NT2/D1 (cell line): ENCODE results near the gene GON4L.
"Not testable (repeated sequence)": the region's sequence is repeated elsewhere in the genome, so short reads cannot be mapped to it uniquely, and the experiment has no call there.

Source experiments
- DNase-seq: peaks from one replicate; pipeline ENCODE4 v3.0.0-alpha.2; 2011; ENCODE audit warnings: low read depth, low spot score
- H3K27me3 ChIP-seq: 2 replicates; pipeline ENCODE4 v1.6.0; 2011; ENCODE audit warnings: mild to moderate bottlenecking; ENCODE audit not compliant: insufficient read length, insufficient read depth
- H3K36me3 ChIP-seq: 2 replicates; pipeline ENCODE4 v1.6.1; 2011; ENCODE audit warnings: mild to moderate bottlenecking, low read length, mixed read lengths; ENCODE audit not compliant: insufficient read depth, insufficient read length
- H3K4me1 ChIP-seq: 2 replicates; pipeline ENCODE4 v1.5.1; 2011; ENCODE audit not compliant: insufficient read depth, insufficient read length
- H3K4me3 ChIP-seq: 2 replicates; pipeline ENCODE4 v1.5.1; 2011; ENCODE audit warnings: low read depth; ENCODE audit not compliant: insufficient read length
- H3K9ac ChIP-seq: 2 replicates; pipeline ENCODE4 v1.6.0; 2011; ENCODE audit warnings: low read depth; ENCODE audit not compliant: insufficient read length
- H3K9me3 ChIP-seq: 2 replicates; pipeline ENCODE4 v1.5.1; 2011; ENCODE audit warnings: mild to moderate bottlenecking, low read length; ENCODE audit not compliant: insufficient read depth
- SUZ12 ChIP-seq: IDR thresholded peaks from 2 replicates; pipeline ENCODE4 v1.6.1; 2011; ENCODE audit not compliant: insufficient read length, insufficient read depth; ENCODE audit errors: extremely low read depth
- YY1 ChIP-seq: IDR thresholded peaks from 2 replicates; pipeline ENCODE4 v1.6.1; 2011; ENCODE audit not compliant: insufficient read length, insufficient read depth
- ZNF274 ChIP-seq: IDR thresholded peaks from 2 replicates; pipeline ENCODE4 v1.6.1; 2011; ENCODE audit warnings: mild to moderate bottlenecking, low read depth, low read length

The GON4L gene

DNA sequence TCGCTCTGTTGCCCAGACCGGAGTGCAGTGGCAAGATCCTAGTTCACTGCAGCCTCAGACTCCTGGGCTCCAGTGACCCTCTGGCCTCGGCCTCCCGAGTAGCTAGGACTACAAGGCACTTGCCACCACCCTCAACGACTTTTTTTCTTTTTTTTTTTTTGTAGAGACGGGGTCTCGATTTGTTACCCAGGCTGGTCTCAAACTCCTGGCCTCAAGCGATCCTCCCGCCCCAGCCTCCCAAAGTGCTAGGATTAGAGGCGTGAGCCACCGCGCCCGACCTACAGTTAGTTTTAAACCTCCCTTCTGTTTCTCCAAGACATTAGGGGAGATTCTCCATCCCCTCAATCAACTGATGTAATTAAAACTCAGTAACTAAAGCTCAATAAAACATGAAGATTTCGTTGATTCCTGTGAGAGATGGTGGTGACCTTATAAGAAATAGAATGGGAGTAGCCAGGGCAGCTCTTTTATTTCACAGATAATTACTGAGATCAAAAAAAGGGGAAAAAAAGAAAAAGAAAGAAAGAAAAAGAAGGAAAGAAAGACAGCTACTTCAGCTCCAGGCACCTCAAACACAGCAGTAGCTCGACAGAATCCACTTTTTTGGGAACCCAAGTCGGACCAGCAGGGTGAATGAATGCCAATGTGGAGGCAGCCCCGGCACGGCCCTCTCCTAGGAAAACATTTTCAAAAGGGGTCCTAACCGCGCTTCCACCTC is 598 bp downstream of the GON4L start:
- H3K4me3 ChIP-seq, result peak overlapping the region; percentile 93
- H3K9me3 ChIP-seq, result no peaks in the 10 kb centered on the region
- TF ChIP-seq SUZ12, result no peak
- no peak for TF ChIP-seq ZNF274
- no peak for TF ChIP-seq YY1
- peak overlapping the region; percentile 99 for H3K9ac ChIP-seq
- H3K4me1 ChIP-seq, result peaks cover 8% of the 10 kb centered on the region
- DNase-seq, result no peak
- peaks cover 39% of the 10 kb centered on the region for H3K36me3 ChIP-seq
- peaks cover 6% of the 10 kb centered on the region for H3K27me3 ChIP-seq

- H3K9ac ChIP-seq, result no peak overlapping the region
- H3K4me3 ChIP-seq, result no peak overlapping the region
- H3K27me3 ChIP-seq, result no peaks in the 10 kb centered on the region
- H3K9me3 ChIP-seq, result no peaks in the 10 kb centered on the region
- DNase-seq, result no peak
- H3K4me1 ChIP-seq, result no peaks in the 10 kb centered on the region
- peaks cover 76% of the 10 kb centered on the region for H3K36me3 ChIP-seq
- TF ChIP-seq YY1 (no peak), ZNF274 (no peak), SUZ12 (no peak)
Measured at GRCh38 chr1:155850345-155850744, 6.7 kb downstream of the GON4L start.

DNA sequence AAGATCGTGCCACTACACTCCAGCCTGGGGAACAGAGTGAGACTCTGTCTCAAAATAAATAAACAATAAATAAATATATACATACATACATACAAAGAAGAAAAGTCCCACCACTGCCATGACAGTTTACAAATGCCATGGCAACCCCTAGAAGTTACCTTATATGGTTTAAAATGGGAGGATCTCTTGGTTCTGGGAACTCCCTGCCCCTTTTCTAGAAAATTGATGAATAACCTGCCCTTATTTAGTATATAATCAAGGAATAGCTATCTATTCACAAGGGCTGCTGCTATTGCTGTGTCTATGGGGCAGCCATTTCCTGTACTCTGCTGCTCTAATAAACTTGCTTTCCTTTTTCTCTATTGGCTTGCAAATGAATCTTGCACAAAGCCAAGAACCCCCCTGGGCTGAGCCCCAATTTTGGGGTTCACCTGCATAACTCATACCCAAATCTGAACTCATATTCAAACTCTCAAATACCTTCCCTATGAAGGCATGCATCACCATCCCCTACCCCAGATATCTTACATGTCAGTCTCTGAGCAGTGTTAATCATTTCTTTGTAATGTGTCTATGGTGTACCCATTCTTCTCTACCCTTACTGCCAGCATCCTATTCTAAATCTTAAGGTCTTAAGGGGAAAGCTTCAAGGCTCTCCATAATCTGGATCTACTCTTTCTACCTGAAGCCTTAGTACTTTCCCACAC is 9.0 kb downstream of the GON4L start:
- no peak for TF ChIP-seq YY1
- TF ChIP-seq ZNF274, result no peak
- no peak for TF ChIP-seq SUZ12
- Histone ChIP-seq H3K4me1 (no peaks in the 10 kb centered on the region), H3K4me3 (no peak overlapping the region), H3K9ac (no peak overlapping the region), H3K27me3 (no peaks in the 10 kb centered on the region), H3K36me3 (peaks cover 75% of the 10 kb centered on the region), H3K9me3 (no peaks in the 10 kb centered on the region)
- no peak for DNase-seq

GRCh38 chr1:155844860-155845421 is 12.1 kb downstream of the GON4L start:
- TF ChIP-seq ZNF274 (no peak), YY1 (no peak), SUZ12 (no peak)
- no peaks in the 10 kb centered on the region for H3K27me3 ChIP-seq
- no peak overlapping the region for H3K9ac ChIP-seq
- DNase-seq, result no peak
- no peaks in the 10 kb centered on the region for H3K4me1 ChIP-seq
- H3K36me3 ChIP-seq, result peaks cover 59% of the 10 kb centered on the region
- H3K4me3 ChIP-seq, result no peak overlapping the region
- H3K9me3 ChIP-seq, result no peaks in the 10 kb centered on the region

- Histone ChIP-seq H3K36me3 (peaks cover 49% of the 10 kb centered on the region), H3K4me1 (no peaks in the 10 kb centered on the region), H3K27me3 (no peaks in the 10 kb centered on the region)
Measured at GRCh38 chr1:155840386-155840785, 16.6 kb downstream of the GON4L start.

DNA sequence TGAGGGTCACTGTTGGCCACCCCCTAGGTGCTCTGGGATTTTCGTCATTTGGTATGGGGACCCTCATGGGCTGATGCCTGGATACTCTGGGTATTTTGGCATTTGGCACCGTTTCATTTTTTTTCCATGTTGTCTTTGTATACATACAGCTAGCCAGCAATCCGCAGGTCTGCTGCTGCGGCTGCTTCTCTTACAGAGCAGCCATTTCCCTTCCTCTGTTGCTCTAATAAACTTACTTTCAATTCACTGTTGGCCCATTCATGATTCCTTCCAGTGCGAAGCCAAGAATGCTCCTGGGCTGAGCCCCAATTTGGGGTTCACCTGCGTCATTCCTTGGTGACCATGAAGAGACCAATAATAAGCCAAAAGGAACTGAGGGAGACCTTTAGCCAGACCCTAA is 21.5 kb downstream of the GON4L start:
- Histone ChIP-seq H3K9ac (no peak overlapping the region), H3K27me3 (no peaks in the 10 kb centered on the region), H3K4me1 (no peaks in the 10 kb centered on the region), H3K4me3 (no peak overlapping the region), H3K36me3 (peaks cover 30% of the 10 kb centered on the region), H3K9me3 (peaks cover 7% of the 10 kb centered on the region; the same call in 1 of the 2 replicates)
- TF ChIP-seq YY1 (no peak), ZNF274 (no peak), SUZ12 (no peak)
- no peak for DNase-seq

More at GRCh38 chr1:155840386-155840785, 16.6 kb downstream of the GON4L start:
- DNase-seq, result no peak
- Histone ChIP-seq H3K9me3 (peaks cover 6% of the 10 kb centered on the region; the same call in 1 of the 2 replicates), H3K4me3 (no peak overlapping the region), H3K9ac (no peak overlapping the region)
- TF ChIP-seq SUZ12 (no peak), ZNF274 (no peak), YY1 (no peak)

GRCh38 chr1:155834927-155835399 is 22.1 kb downstream of the GON4L start:
- H3K4me3 ChIP-seq, H3K4me1 ChIP-seq, H3K27me3 ChIP-seq, H3K9me3 ChIP-seq, DNase-seq, H3K9ac ChIP-seq: not testable (repeated sequence)
- H3K36me3 ChIP-seq, result peaks cover 30% of the 10 kb centered on the region
